ENCODE measurements around the gene CAPN10.

DNA sequence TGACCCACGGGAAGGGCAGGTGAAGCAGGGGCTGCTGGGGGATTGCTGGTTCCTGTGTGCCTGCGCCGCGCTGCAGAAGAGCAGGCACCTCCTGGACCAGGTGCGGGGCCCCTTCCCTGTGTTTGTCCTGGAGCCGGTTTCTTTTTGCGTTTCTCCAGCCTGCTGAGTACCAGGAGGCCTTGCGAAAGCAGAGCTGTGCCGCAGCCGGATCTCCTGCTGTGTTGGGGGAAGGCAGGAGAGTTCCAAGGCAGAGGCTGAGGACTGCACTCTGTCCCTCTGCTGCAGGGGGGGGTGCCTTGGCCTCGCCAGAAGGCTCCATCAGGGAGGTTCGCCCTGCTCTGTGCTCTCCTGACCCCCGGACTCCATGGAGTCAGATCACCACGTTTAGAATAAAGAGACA lies 2.8 kb downstream of the CAPN10 start:
- TF ChIP-seq GATA3 (IDR thresholded peaks at IDR 0.05; ENCODE audit: low read depth, low read length) (no peak), GATA2 (IDR thresholded peaks at IDR 0.05; ENCODE audit: low read depth, low read length) (no peak)

Measured in SH-SY5Y (cell line).